BLaER1 treated with 17β-estradiol and CSF1 and Interleukin-3, amounts not matched to agents 10 nM and 100 nM (cell line): ENCODE data around the gene DIP2B.
A peak's percentile ranks its signal among the peaks of the same experiment; 100 is the strongest.
"Not testable (repeated sequence)": the region's sequence is repeated elsewhere in the genome, so short reads cannot be mapped to it uniquely, and the experiment has no call there.

Experiments used
- H3K27ac ChIP-seq, 11 experiments: shearing (Covaris generic); formaldehyde crosslinking; 2 replicates each; pipeline ENCODE4 v1.8.1; 2022
- H3K27me3 ChIP-seq, 11 experiments: shearing (Covaris generic); formaldehyde crosslinking; 2 replicates each; pipeline ENCODE4 v1.8.1; 2022
- H3K36me3 ChIP-seq, 11 experiments: shearing (Covaris generic); formaldehyde crosslinking; 2 replicates each; pipeline ENCODE4 v1.8.1; 2022
- H3K4me1 ChIP-seq, 10 experiments: shearing (Covaris generic); formaldehyde crosslinking; 2 replicates each; pipeline ENCODE4 v1.8.1; 2022
- H3K4me2 ChIP-seq, 11 experiments: shearing (Covaris generic); formaldehyde crosslinking; 2 replicates each; pipeline ENCODE4 v1.8.1; 2022
- H3K4me3 ChIP-seq, 10 experiments: shearing (Covaris generic); formaldehyde crosslinking; 2 replicates each; pipeline ENCODE4 v1.8.1; 2022
- H3K9ac ChIP-seq, 11 experiments: shearing (Covaris generic); formaldehyde crosslinking; 2 replicates each; pipeline ENCODE4 v1.8.1; 2022
- H3K9me3 ChIP-seq, 11 experiments: shearing (Covaris generic); formaldehyde crosslinking; replicated peaks in 1 of 11; 2 replicates each; pipeline ENCODE4 v1.8.1; 2022
- H4K20me1 ChIP-seq, 11 experiments: shearing (Covaris generic); formaldehyde crosslinking; 2 replicates each; pipeline ENCODE4 v1.8.1; 2022
- Cebpa-rat ChIP-seq, 11 experiments: shearing (Covaris generic); IDR thresholded peaks; 2 replicates each; pipeline ENCODE4 v1.8.1; 2022

Gene DIP2B

DNA sequence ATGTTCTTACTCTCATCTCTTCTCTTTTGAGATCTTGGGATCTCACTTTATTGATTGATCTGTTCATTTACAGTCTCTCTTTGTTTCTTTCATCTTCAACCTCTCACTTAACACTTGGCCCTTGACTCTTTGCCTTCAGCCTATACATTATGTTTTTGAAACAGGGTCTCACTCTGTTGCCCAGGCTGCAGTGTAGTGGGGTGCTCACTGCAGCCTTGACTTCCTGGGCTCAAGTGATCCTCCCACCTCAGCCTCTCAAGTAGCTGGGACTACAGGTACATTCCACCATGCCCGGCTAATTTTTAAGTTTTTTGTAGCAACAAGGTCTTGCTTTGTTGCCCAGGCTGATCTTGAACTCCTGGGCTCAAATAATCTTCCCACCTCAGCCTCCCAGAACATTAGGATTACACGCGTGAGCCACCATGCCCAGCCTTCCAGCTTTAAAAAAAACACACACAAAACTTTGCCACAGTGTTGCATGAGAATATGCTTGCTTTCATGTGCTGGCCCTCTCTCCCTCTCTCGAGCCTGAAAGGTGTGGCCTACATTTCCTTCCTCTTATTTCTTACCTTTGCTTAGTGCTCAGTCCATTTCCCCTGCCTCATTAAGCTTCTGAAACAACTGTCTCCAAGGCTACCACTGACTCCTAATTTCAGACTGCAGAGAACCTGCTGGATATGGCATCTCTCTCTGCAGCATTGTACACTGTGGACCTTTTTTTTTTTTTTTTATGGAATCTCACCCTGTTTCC is 9.9 kb downstream of the DIP2B start:
- Histone ChIP-seq H3K4me3 (peak overlapping the region in 2 of 10 experiments; percentile 3 to 24; a peak in 2 of 20 replicates), H3K27me3 (no peaks in the 10 kb centered on the region), H3K36me3 (peaks cover 4 to 53% (median 25%) of the 10 kb centered on the region in 11 experiments; a peak in 13 of 22 replicates), H3K9ac (peak overlapping the region in 2 of 11 experiments; percentile 15 to 18; a peak in 1 of 22 replicates), H3K4me1 (peaks cover 23 to 100% (median 81%) of the 10 kb centered on the region in 10 experiments), H3K27ac (peak overlapping the region in 8 of 11 experiments; percentile 3 to 93 (median 50); a peak in 10 of 22 replicates), H4K20me1 (peaks cover 16 to 72% (median 58%) of the 10 kb centered on the region in 11 experiments; a peak in 19 of 22 replicates), H3K4me2 (peak overlapping the region in 9 of 11 experiments; percentile 3 to 99 (median 83); a peak in 16 of 22 replicates), H3K9me3 (peaks cover 0 to 7% (median 0%) of the 10 kb centered on the region in 11 experiments; a peak in 1 of 22 replicates)
- no peak for TF ChIP-seq Cebpa-rat (IDR thresholded peaks at IDR 0.05)

DNA sequence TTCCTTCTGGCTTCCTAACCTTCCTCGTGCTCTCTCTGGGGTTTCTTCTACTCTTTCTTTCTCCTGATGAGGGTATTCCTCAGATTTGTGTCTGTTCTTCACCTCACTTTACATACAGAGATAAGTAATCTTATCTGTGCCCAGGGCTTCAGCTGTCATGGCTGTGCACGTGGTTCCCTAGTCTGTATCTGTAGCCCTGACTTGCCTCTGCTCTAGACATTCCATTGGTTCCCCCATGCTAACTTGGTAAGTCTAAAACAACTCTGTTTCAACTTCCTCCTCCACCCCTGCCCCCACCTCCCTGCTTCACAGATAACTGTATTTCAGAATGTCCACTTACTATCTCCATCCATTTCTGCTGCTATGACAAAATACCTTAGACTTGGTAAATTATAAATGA is 10.8 kb downstream of the DIP2B start:
- Histone ChIP-seq H3K4me3 (peak overlapping the region in 2 of 10 experiments; percentile 3 to 28; a peak in 2 of 20 replicates), H3K9me3 (peaks cover 0 to 7% (median 0%) of the 10 kb centered on the region in 11 experiments; a peak in 1 of 22 replicates), H3K27me3 (no peaks in the 10 kb centered on the region), H3K4me1 (peaks cover 31 to 100% (median 82%) of the 10 kb centered on the region in 10 experiments), H3K36me3 (peaks cover 4 to 50% (median 25%) of the 10 kb centered on the region in 11 experiments; a peak in 13 of 22 replicates), H4K20me1 (peaks cover 8 to 69% (median 58%) of the 10 kb centered on the region in 11 experiments; a peak in 19 of 22 replicates), H3K4me2 (peak overlapping the region in 7 of 11 experiments; percentile 45 to 99 (median 91); a peak in 14 of 22 replicates), H3K27ac (peak overlapping the region in 8 of 11 experiments; percentile 3 to 94 (median 92); a peak in 12 of 22 replicates), H3K9ac (no peak overlapping the region; a peak in 3 of 22 replicates)
- no peak for TF ChIP-seq Cebpa-rat (IDR thresholded peaks at IDR 0.05)

DNA sequence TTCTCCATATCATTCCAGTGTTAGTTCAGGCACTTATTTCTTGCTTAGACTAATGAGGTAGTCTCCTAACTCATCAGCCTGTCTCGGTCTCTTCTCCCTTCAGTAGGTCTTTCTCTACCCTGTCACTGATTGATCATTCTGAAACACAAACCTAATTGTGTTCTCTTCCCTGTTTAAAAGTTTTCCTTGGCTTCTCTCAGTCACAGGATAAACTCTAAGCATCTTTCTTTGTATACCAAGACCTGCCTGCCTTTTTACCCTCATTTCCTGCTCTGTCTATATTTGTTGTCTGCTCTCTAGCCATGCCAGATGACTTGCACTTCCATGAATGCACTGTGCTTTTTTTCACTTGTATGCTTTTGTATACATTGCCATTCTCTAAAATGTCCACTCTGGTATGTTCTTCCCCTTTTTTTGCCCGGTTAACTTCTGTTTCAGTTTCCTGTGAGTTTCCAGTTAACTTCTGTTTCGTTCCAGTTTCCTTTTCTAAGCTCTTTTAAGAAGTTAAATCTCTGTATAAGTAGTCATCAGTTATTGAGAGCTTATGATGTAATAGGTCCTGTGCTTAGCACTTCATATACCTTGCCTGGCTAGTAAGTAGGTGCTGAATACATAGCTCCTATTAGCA is 12.8 kb downstream of the DIP2B start:
- Histone ChIP-seq H4K20me1 (peaks cover 6 to 69% (median 43%) of the 10 kb centered on the region in 11 experiments; a peak in 18 of 22 replicates), H3K4me3 (peak overlapping the region in 8 of 10 experiments; percentile 25 to 55 (median 38); a peak in 13 of 20 replicates), H3K9me3 (peaks cover 0 to 15% (median 8%) of the 10 kb centered on the region in 11 experiments; a peak in 17 of 22 replicates), H3K9ac (peak overlapping the region in 10 of 11 experiments; percentile 30 to 80 (median 75); a peak in 19 of 22 replicates), H3K4me1 (peaks cover 37 to 99% (median 88%) of the 10 kb centered on the region in 10 experiments), H3K4me2 (peak overlapping the region; percentile 52 to 99 (median 85)), H3K36me3 (peaks cover 4 to 46% (median 19%) of the 10 kb centered on the region in 11 experiments; a peak in 19 of 22 replicates), H3K27ac (peak overlapping the region; percentile 4 to 94 (median 90); a peak in 21 of 22 replicates), H3K27me3 (no peaks in the 10 kb centered on the region)
- 0 out of 22 replicates have a peak, but pooled peaks of 1 of the 11 experiments have one; percentile 19 for TF ChIP-seq Cebpa-rat (IDR thresholded peaks at IDR 0.05)

DNA sequence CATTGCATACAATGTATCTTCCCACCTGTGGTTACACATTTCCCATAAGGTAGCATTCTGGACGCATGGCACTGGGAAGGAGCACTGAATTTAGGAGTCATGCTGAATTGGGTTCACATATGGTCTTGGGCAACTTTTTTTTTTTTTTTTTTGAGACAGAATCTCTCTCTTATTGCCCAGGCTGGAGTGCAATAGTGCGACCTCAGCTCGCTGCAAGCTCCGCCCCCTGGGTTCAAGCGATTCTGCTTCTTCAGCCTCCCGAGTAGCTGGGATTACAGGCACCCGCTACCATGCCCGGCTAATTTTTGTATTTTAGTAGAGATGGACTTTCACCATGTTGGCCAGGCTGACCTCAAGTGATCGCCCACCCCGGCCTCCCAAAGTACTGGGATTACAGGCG is 13.3 kb downstream of the DIP2B start:
- Histone ChIP-seq H3K4me3 (peak overlapping the region in 6 of 10 experiments; percentile 3 to 50 (median 30); a peak in 11 of 20 replicates), H3K4me2 (peak overlapping the region; percentile 52 to 99 (median 85))
- no peak for TF ChIP-seq Cebpa-rat (IDR thresholded peaks at IDR 0.05)

DNA sequence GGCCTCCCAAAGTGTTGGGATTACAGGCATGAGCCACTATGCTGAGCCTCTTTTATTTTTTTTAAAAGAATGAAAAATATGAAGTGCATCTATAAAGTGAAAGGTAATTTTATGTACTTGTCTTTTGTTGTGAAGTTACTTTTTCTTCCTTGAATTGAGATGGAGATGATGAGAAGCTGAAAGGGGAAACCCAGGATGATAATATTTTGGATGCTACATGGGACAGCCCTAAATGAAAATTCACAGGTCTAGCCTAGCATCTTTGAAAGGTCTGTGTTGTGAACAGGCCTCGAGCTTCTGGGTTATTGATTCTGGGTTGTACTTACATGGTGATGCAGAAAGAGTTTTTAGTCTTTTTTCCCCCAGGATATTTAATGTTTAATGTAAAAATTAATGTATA is 14.6 kb downstream of the DIP2B start:
- Histone ChIP-seq H3K27me3 (no peaks in the 10 kb centered on the region), H3K9me3 (peaks cover 0 to 29% (median 23%) of the 10 kb centered on the region in 11 experiments; a peak in 18 of 22 replicates), H3K4me3 (no peak overlapping the region), H3K27ac (peak overlapping the region in 8 of 11 experiments; percentile 60 to 94 (median 92); a peak in 13 of 22 replicates), H3K9ac (peak overlapping the region in 3 of 11 experiments; percentile 58 to 74 (median 70); a peak in 4 of 22 replicates), H3K4me1 (peaks cover 33 to 99% (median 75%) of the 10 kb centered on the region in 10 experiments), H3K36me3 (peaks cover 5 to 54% (median 32%) of the 10 kb centered on the region in 11 experiments; a peak in 21 of 22 replicates), H4K20me1 (peaks cover 0 to 62% (median 31%) of the 10 kb centered on the region in 11 experiments; a peak in 14 of 22 replicates), H3K4me2 (peak overlapping the region in 7 of 11 experiments; percentile 70 to 99 (median 91); a peak in 13 of 22 replicates)
- TF ChIP-seq Cebpa-rat (IDR thresholded peaks at IDR 0.05), result no peak

More for the DNA sequence above, 13.3 kb downstream of the DIP2B start:
- peaks cover 0 to 46% (median 21%) of the 10 kb centered on the region in 11 experiments; a peak in 21 of 22 replicates for H3K36me3 ChIP-seq
- H3K4me1 ChIP-seq, result peaks cover 37 to 99% (median 83%) of the 10 kb centered on the region in 10 experiments
- H3K27ac ChIP-seq, result peak overlapping the region in 10 of 11 experiments; percentile 63 to 94 (median 91); a peak in 18 of 22 replicates
- H3K27me3 ChIP-seq, result no peaks in the 10 kb centered on the region
- peak overlapping the region in 9 of 11 experiments; percentile 6 to 80 (median 73); a peak in 14 of 22 replicates for H3K9ac ChIP-seq
- H3K9me3 ChIP-seq, result peaks cover 0 to 18% (median 14%) of the 10 kb centered on the region in 11 experiments; a peak in 18 of 22 replicates
- peaks cover 2 to 66% (median 38%) of the 10 kb centered on the region in 11 experiments; a peak in 16 of 22 replicates for H4K20me1 ChIP-seq

DNA sequence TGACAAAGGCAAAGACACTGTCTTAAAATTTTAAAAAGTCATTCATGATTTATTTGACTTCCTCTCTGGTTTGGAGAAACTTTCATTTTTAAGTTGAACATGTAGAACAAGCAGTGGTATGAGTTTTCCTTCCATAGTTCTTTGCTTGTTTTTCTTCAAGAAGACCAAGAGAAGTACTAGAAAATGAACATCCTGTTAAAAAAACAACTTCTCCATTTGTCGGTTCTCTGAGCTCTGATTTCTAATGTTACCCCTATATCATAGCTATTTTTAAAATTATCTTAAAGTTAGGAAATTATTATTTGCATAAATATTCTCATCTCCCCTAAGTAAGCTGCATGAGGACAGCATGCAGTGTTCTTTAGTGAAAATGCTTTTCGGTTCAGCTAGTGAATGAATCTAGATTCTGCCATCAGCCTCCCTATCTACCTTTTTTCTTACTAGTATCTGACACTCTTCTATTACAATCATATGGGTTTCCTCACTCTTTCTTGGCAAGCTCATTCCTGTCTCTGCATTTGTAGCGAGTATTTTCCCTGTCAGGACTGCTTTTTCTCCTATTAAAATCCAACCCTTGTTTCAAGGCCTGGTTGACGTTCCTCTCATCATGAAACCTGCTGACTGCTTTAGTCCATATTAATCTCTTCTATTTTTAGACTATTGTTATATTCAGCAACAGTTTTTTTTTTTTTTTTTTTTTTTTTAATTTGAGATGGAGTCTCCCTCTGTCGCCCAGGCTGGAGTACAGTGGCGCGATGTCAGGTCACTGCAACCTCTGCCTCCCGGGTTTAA is 15.8 kb downstream of the DIP2B start:
- H3K9me3 ChIP-seq, result peaks cover 0 to 33% (median 23%) of the 10 kb centered on the region in 11 experiments; a peak in 18 of 22 replicates
- peaks cover 11 to 52% (median 36%) of the 10 kb centered on the region in 11 experiments for H3K36me3 ChIP-seq
- peaks cover 0 to 65% (median 36%) of the 10 kb centered on the region in 11 experiments; a peak in 17 of 22 replicates for H4K20me1 ChIP-seq
- no peak for TF ChIP-seq Cebpa-rat (IDR thresholded peaks at IDR 0.05)
- H3K9ac ChIP-seq, result peak overlapping the region in 8 of 11 experiments; percentile 28 to 74 (median 60); a peak in 13 of 22 replicates
- H3K4me3 ChIP-seq, result peak overlapping the region in 4 of 10 experiments; percentile 5 to 35 (median 16); a peak in 5 of 20 replicates
- peak overlapping the region in 9 of 11 experiments; percentile 37 to 94 (median 90); a peak in 17 of 22 replicates for H3K27ac ChIP-seq
- peaks cover 36 to 99% (median 74%) of the 10 kb centered on the region in 10 experiments for H3K4me1 ChIP-seq
- no peaks in the 10 kb centered on the region for H3K27me3 ChIP-seq
- H3K4me2 ChIP-seq, result peak overlapping the region; percentile 32 to 99 (median 84); a peak in 20 of 22 replicates

DNA sequence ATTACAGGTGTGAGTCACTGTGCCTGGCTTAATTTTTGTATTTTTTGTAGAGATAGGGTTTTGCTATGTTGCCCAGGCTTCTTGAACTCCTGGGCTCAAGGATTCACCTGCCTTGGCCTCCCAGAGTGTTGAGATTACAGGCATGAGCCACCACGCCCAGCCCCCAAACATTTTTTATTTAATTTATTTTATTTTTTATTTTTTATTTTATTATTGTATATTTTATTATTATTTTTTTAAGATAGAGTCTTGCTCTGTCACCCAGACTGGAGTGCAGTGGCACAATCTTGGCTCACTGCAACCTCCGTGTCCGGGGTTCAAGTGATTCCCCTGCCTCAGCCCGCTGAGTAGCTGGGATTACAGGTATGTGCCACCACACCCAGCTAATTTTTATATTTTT is 17.0 kb downstream of the DIP2B start:
- H3K27ac ChIP-seq, result peak overlapping the region in 5 of 11 experiments; percentile 60 to 94 (median 92); a peak in 9 of 22 replicates
- H3K9ac ChIP-seq, result peak overlapping the region in 3 of 11 experiments; percentile 58 to 74 (median 65); a peak in 5 of 22 replicates
- peak overlapping the region in 5 of 11 experiments; percentile 84 to 99 (median 93); a peak in 10 of 22 replicates for H3K4me2 ChIP-seq
- H3K9me3 ChIP-seq, result peaks cover 0 to 33% (median 23%) of the 10 kb centered on the region in 11 experiments; a peak in 18 of 22 replicates
- H4K20me1 ChIP-seq, result peaks cover 0 to 77% (median 48%) of the 10 kb centered on the region in 11 experiments; a peak in 18 of 22 replicates
- peaks cover 11 to 62% (median 39%) of the 10 kb centered on the region in 11 experiments for H3K36me3 ChIP-seq
- not testable (repeated sequence) for H3K27me3 ChIP-seq, H3K4me3 ChIP-seq
- peaks cover 44 to 99% (median 72%) of the 10 kb centered on the region in 10 experiments for H3K4me1 ChIP-seq
